Panc1 (cell line): ENCODE data around the gene PLCB1. TPM values are rescaled to one million over a fixed set of nuclear protein-coding genes. Genes with fewer than 3 reads are reported as not detected.

Experiments
- ATAC-seq: fragments of 200-7000 bp; cut with Tn5 transposase; 2 replicates; pipeline ENCODE4 v1.9.1; 2020; ENCODE audit warnings: mild to moderate bottlenecking, moderate library complexity
- BruUV-seq: library from RNA; stranded (reverse); fragments of 400-500 nt; replicated peaks from 2 replicates; lab custom pipeline; 2021; lab: Mats Ljungman, UMichigan
- CTCF ChIA-PET: fragments of 300-600 bp; sonication (Branson Sonifier 250); formaldehyde crosslinking; loops from one replicate; lab custom pipeline; 2022; ENCODE audit warnings: antibody characterized with exemption; lab: Charles Lee
- POLR2A ChIA-PET: fragments of 300-600 bp; sonication (Branson Sonifier 250); formaldehyde crosslinking; loops from one replicate; lab custom pipeline; 2022; ENCODE audit warnings: antibody characterized with exemption; lab: Charles Lee
- DNase-seq: peaks from one replicate; pipeline ENCODE4 v3.0.0-alpha.2; 2010; ENCODE audit warnings: low read depth, low spot score
- H3K27ac ChIP-seq: 2 replicates; pipeline ENCODE4 v1.5.1; 2011; ENCODE audit warnings: mild to moderate bottlenecking, low read length, inconsistent platforms
- H3K27me3 ChIP-seq: fragments of 200-500 bp; sonication (Bioruptor generic); 2 replicates; pipeline ENCODE4 v1.6.0; 2014; ENCODE audit warnings: low read length, inconsistent platforms; ENCODE audit not compliant: control insufficient read depth, insufficient read depth
- H3K36me3 ChIP-seq: fragments of 200-500 bp; sonication (Bioruptor generic); 2 replicates; pipeline ENCODE4 v1.5.1; 2014; ENCODE audit warnings: inconsistent platforms, mild to moderate bottlenecking, low read length, moderate library complexity; ENCODE audit not compliant: control insufficient read depth, insufficient read depth
- H3K4me1 ChIP-seq: 2 replicates; pipeline ENCODE4 v1.5.1; 2011; ENCODE audit warnings: inconsistent platforms, mild to moderate bottlenecking, low read length, moderate library complexity; ENCODE audit not compliant: control insufficient read depth, insufficient read depth
- H3K4me3 ChIP-seq, 2 experiments: 2 replicates each; pipeline ENCODE4 v1.5.1; 2011 to 2012; ENCODE audit warnings: low read depth in 2 of 2, low read length in 2 of 2, mild to moderate bottlenecking in 2 of 2, inconsistent platforms in 1 of 2, moderate library complexity in 1 of 2
- H3K9me3 ChIP-seq: fragments of 200-500 bp; sonication (Bioruptor generic); 2 replicates; pipeline ENCODE4 v1.5.1; 2014; ENCODE audit warnings: low read depth, mild to moderate bottlenecking, inconsistent platforms, low read length, moderate library complexity; ENCODE audit not compliant: control insufficient read depth, insufficient read depth
- CTCF ChIP-seq: fragments of 450-650 bp; IDR thresholded peaks from 2 replicates; pipeline ENCODE4 v1.5.1; 2017; ENCODE audit warnings: mild to moderate bottlenecking
- POLR2AphosphoS5 ChIP-seq: IDR thresholded peaks from 2 replicates; pipeline ENCODE4 v1.6.1; 2012; ENCODE audit warnings: mild to moderate bottlenecking, low read depth, low read length, moderate library complexity
- REST ChIP-seq, 2 experiments: IDR thresholded peaks; 2 replicates each; pipeline ENCODE4 v1.6.1; 2011 to 2012; ENCODE audit warnings: low read depth in 2 of 2, control low read depth in 1 of 2, low read length in 1 of 2, mild to moderate bottlenecking in 1 of 2, moderate library complexity in 1 of 2; ENCODE audit not compliant: insufficient read depth in 1 of 2
- SIN3A ChIP-seq: IDR thresholded peaks from 2 replicates; pipeline ENCODE4 v1.6.1; 2012; ENCODE audit warnings: low read depth, mild to moderate bottlenecking, low read length, moderate library complexity, borderline replicate concordance; ENCODE audit not compliant: insufficient read depth
- TCF7L2 ChIP-seq: IDR thresholded peaks from 2 replicates; pipeline ENCODE4 v1.6.1; 2011; ENCODE audit warnings: mild to moderate bottlenecking, low read depth, low read length, inconsistent platforms
- in situ Hi-C: cut with HindIII; loops from 2 replicates; pipeline ENCODE4 v1.10.0; 2016; ENCODE audit warnings: low sequenced_read_pairs, low pct_unique_long_range_greater_than_20kb
- intact Hi-C: fragments of 100-400 bp; cut with micrococcal nuclease; formaldehyde crosslinking; loops from one replicate; pipeline ENCODE4 v1.10.0; 2022; ENCODE audit not compliant: unreplicated experiment
- total RNA-seq: library from RNA; stranded (reverse); gene quantifications from one replicate; pipeline ENCODE4 v1.2.1, GENCODE V29; 2021; ENCODE audit not compliant: unreplicated experiment

Gene PLCB1
- total RNA-seq, 1 experiment from 2014 or later = 0.59 TPM

- CTCF ChIA-PET = no interaction called here
- Histone ChIP-seq H3K27me3 (no peaks in the 10 kb centered on the region), H3K9me3 (no peaks in the 10 kb centered on the region), H3K36me3 (no peaks in the 10 kb centered on the region), H3K4me1 (no peaks in the 10 kb centered on the region), H3K27ac (no peak overlapping the region), H3K4me3 (no peak overlapping the region)
- ATAC-seq (no peak), DNase-seq (no peak)
- intact Hi-C loops = no loop called here
- POLR2A ChIA-PET = no interaction called here
- in situ Hi-C loops = no loop called here
- no TSS peak for BruUV-seq
- TF ChIP-seq SIN3A = no peak
- TF ChIP-seq POLR2AphosphoS5 = no peak
- TF ChIP-seq REST (IDR thresholded peaks at IDR 0.05; ENCODE audit: insufficient read depth in 1 of 2, low read depth in 2 of 2, low read length in 1 of 2) = no peak
- no peak for TF ChIP-seq CTCF
- no peak for TF ChIP-seq TCF7L2
These were observed 724.6 kb downstream of the PLCB1 start for GRCh38 chr20:8856668-8857067.

- POLR2A ChIA-PET = no interaction called here
- no peak overlapping the region for H3K4me3 ChIP-seq
- BruUV-seq = no TSS peak
- intact Hi-C loops (no loop called here), in situ Hi-C loops (no loop called here)
- CTCF ChIA-PET = no interaction called here
- H3K27me3 ChIP-seq = no peaks in the 10 kb centered on the region
- TF ChIP-seq CTCF (no peak), POLR2AphosphoS5 (no peak), SIN3A (no peak), TCF7L2 (no peak), REST (IDR thresholded peaks at IDR 0.05; ENCODE audit: insufficient read depth in 1 of 2, low read depth in 2 of 2, low read length in 1 of 2) (no peak)
- H3K4me1 ChIP-seq = no peaks in the 10 kb centered on the region
- DNase-seq (no peak), ATAC-seq (no peak)
- no peaks in the 10 kb centered on the region for H3K9me3 ChIP-seq
- no peaks in the 10 kb centered on the region for H3K36me3 ChIP-seq
- H3K27ac ChIP-seq = no peak overlapping the region
These were observed 726.2 kb downstream of the PLCB1 start for GRCh38 chr20:8858181-8858787.
